Activated naive CD8-positive, alpha-beta T cell treated with anti-CD3 and anti-CD28 coated beads, Interleukin-2, amount 10 ng/mL, durations not matched to agents 7 days and 5 days (primary cell): Measurements from ENCODE around the gene ASB14. TPM values are rescaled to one million over a fixed set of nuclear protein-coding genes. Genes with fewer than 3 reads are reported as not detected.

Source experiments
- ATAC-seq: fragments of 150-1000 bp; cut with Tn5 transposase; one replicate; pipeline ENCODE4 v1.10.0; 2021; ENCODE audit warnings: low read depth, moderate library complexity
- POLR2A ChIA-PET: fragments of 350-600 bp; sonication (Branson Sonifier 250); formaldehyde crosslinking; loops from one replicate; lab custom pipeline; 2021; ENCODE audit warnings: antibody characterized with exemption; lab: Charles Lee
- DNase-seq: peaks from one replicate; pipeline ENCODE4 v3.0.0; 2021
- H3K27ac Mint-ChIP-seq: one replicate; pipeline ENCODE4 v1.8.0; 2022; ENCODE audit warnings: mild to moderate bottlenecking, mixed read lengths
- H3K27me3 Mint-ChIP-seq: one replicate; pipeline ENCODE4 v1.8.0; 2022; ENCODE audit warnings: mild to moderate bottlenecking, moderate library complexity, mixed read lengths
- H3K36me3 Mint-ChIP-seq: one replicate; pipeline ENCODE4 v1.8.0; 2021; ENCODE audit warnings: mild to moderate bottlenecking, mixed read lengths
- H3K4me1 Mint-ChIP-seq: one replicate; pipeline ENCODE4 v1.8.0; 2021; ENCODE audit warnings: mixed read lengths
- H3K4me3 Mint-ChIP-seq: one replicate; pipeline ENCODE4 v1.8.0; 2022; ENCODE audit warnings: mild to moderate bottlenecking, moderate library complexity, mixed read lengths
- H3K9me3 Mint-ChIP-seq: one replicate; pipeline ENCODE4 v1.8.0; 2021; ENCODE audit warnings: mixed read lengths
- total RNA-seq, 2 experiments: library from RNA; stranded (reverse); gene quantifications; one replicate each; pipeline ENCODE4 v1.2.3, GENCODE V29; 2021

The ASB14 gene
- total RNA-seq, 2 experiments from 2014 or later: not detected

- Mint-ChIP-seq H3K36me3 (no peaks in the 10 kb centered on the region), H3K27ac (no peak overlapping the region), H3K9me3 (no peaks in the 10 kb centered on the region), H3K4me3 (no peak overlapping the region), H3K4me1 (no peaks in the 10 kb centered on the region), H3K27me3 (peaks cover 9% of the 10 kb centered on the region)
- ATAC-seq (no peak), DNase-seq (no peak)
- POLR2A ChIA-PET: no interaction called here
Observed at GRCh38 chr3:57287205-57287604, 5.3 kb downstream of the ASB14 start.

GRCh38 chr3:57283334-57283733, 9.2 kb downstream of the ASB14 start:
- H3K4me1 Mint-ChIP-seq: no peaks in the 10 kb centered on the region
- H3K27ac Mint-ChIP-seq: no peak overlapping the region
- peaks cover 4% of the 10 kb centered on the region for H3K36me3 Mint-ChIP-seq
- H3K9me3 Mint-ChIP-seq: no peaks in the 10 kb centered on the region
- DNase-seq (no peak), ATAC-seq (no peak)
- no peaks in the 10 kb centered on the region for H3K27me3 Mint-ChIP-seq
- POLR2A ChIA-PET: no interaction called here
- H3K4me3 Mint-ChIP-seq: no peak overlapping the region

- H3K9me3 Mint-ChIP-seq: no peaks in the 10 kb centered on the region
- H3K27me3 Mint-ChIP-seq: no peaks in the 10 kb centered on the region
- H3K36me3 Mint-ChIP-seq: peaks cover 8% of the 10 kb centered on the region
- H3K4me1 Mint-ChIP-seq: no peaks in the 10 kb centered on the region
- POLR2A ChIA-PET: no interaction called here
- ATAC-seq (no peak), DNase-seq (no peak)
- no peak overlapping the region for H3K27ac Mint-ChIP-seq
- H3K4me3 Mint-ChIP-seq: no peak overlapping the region
Observed at GRCh38 chr3:57281715-57282114, 10.8 kb downstream of the ASB14 start.

GRCh38 chr3:57279685-57280084, 12.8 kb downstream of the ASB14 start:
- no peaks in the 10 kb centered on the region for H3K9me3 Mint-ChIP-seq
- POLR2A ChIA-PET: no interaction called here
- no peaks in the 10 kb centered on the region for H3K4me1 Mint-ChIP-seq
- H3K36me3 Mint-ChIP-seq: peaks cover 12% of the 10 kb centered on the region
- H3K27ac Mint-ChIP-seq: no peak overlapping the region
- no peak overlapping the region for H3K4me3 Mint-ChIP-seq
- no peaks in the 10 kb centered on the region for H3K27me3 Mint-ChIP-seq
- no peak for DNase-seq
- ATAC-seq: no peak

- no peak for DNase-seq
- Mint-ChIP-seq H3K36me3 (peaks cover 17% of the 10 kb centered on the region), H3K4me3 (no peak overlapping the region), H3K27me3 (no peaks in the 10 kb centered on the region), H3K27ac (no peak overlapping the region), H3K9me3 (no peaks in the 10 kb centered on the region), H3K4me1 (no peaks in the 10 kb centered on the region)
- no peak for ATAC-seq
- POLR2A ChIA-PET: no interaction called here
Observed at GRCh38 chr3:57278237-57278636, 14.2 kb downstream of the ASB14 start.

- POLR2A ChIA-PET: no interaction called here
- DNase-seq (no peak), ATAC-seq (no peak)
- Mint-ChIP-seq H3K9me3 (no peaks in the 10 kb centered on the region), H3K27me3 (no peaks in the 10 kb centered on the region), H3K4me1 (no peaks in the 10 kb centered on the region), H3K36me3 (peaks cover 25% of the 10 kb centered on the region), H3K27ac (no peak overlapping the region), H3K4me3 (no peak overlapping the region)
Observed at GRCh38 chr3:57275393-57275792, 17.1 kb downstream of the ASB14 start.

GRCh38 chr3:57274845-57275244, 17.6 kb downstream of the ASB14 start:
- Mint-ChIP-seq H3K4me1 (no peaks in the 10 kb centered on the region), H3K4me3 (no peak overlapping the region), H3K9me3 (no peaks in the 10 kb centered on the region), H3K27ac (no peak overlapping the region), H3K36me3 (peaks cover 27% of the 10 kb centered on the region), H3K27me3 (no peaks in the 10 kb centered on the region)
- POLR2A ChIA-PET: no interaction called here
- ATAC-seq (no peak), DNase-seq (no peak)

GRCh38 chr3:57268416-57268815, 24.1 kb downstream of the ASB14 start:
- no peaks in the 10 kb centered on the region for H3K4me1 Mint-ChIP-seq
- peaks cover 3% of the 10 kb centered on the region for H3K9me3 Mint-ChIP-seq
- no peak overlapping the region for H3K27ac Mint-ChIP-seq
- DNase-seq (no peak), ATAC-seq (no peak)
- peaks cover 60% of the 10 kb centered on the region for H3K36me3 Mint-ChIP-seq
- no peak overlapping the region for H3K4me3 Mint-ChIP-seq
- no peaks in the 10 kb centered on the region for H3K27me3 Mint-ChIP-seq
- POLR2A ChIA-PET: no interaction called here

GRCh38 chr3:57261929-57262328, 30.6 kb downstream of the ASB14 start:
- Mint-ChIP-seq H3K4me1 (no peaks in the 10 kb centered on the region), H3K36me3 (peaks cover 63% of the 10 kb centered on the region), H3K27me3 (no peaks in the 10 kb centered on the region), H3K4me3 (no peak overlapping the region), H3K9me3 (peaks cover 7% of the 10 kb centered on the region), H3K27ac (no peak overlapping the region)
- POLR2A ChIA-PET: no interaction called here
- no peak for ATAC-seq
- no peak for DNase-seq

- Mint-ChIP-seq H3K4me1 (no peaks in the 10 kb centered on the region), H3K27ac (no peak overlapping the region), H3K9me3 (peaks cover 7% of the 10 kb centered on the region), H3K4me3 (no peak overlapping the region), H3K36me3 (peaks cover 56% of the 10 kb centered on the region), H3K27me3 (no peaks in the 10 kb centered on the region)
- no peak for ATAC-seq
- DNase-seq: no peak
- POLR2A ChIA-PET: no interaction called here
Observed at GRCh38 chr3:57261119-57261518, 31.4 kb downstream of the ASB14 start.

GRCh38 chr3:57257678-57258077, 34.8 kb downstream of the ASB14 start:
- H3K36me3 Mint-ChIP-seq: peaks cover 31% of the 10 kb centered on the region
- POLR2A ChIA-PET: no interaction called here

GRCh38 chr3:57256844-57257243, 35.6 kb downstream of the ASB14 start:
- Mint-ChIP-seq H3K4me1 (peaks cover 2% of the 10 kb centered on the region), H3K27ac (no peak overlapping the region), H3K27me3 (no peaks in the 10 kb centered on the region), H3K9me3 (no peaks in the 10 kb centered on the region), H3K36me3 (peaks cover 27% of the 10 kb centered on the region), H3K4me3 (no peak overlapping the region)
- DNase-seq (no peak), ATAC-seq (no peak)
- POLR2A ChIA-PET: no interaction called here

More at GRCh38 chr3:57257678-57258077, 34.8 kb downstream of the ASB14 start:
- Mint-ChIP-seq H3K9me3 (peaks cover 2% of the 10 kb centered on the region), H3K27ac (no peak overlapping the region), H3K27me3 (no peaks in the 10 kb centered on the region), H3K4me1 (peaks cover 2% of the 10 kb centered on the region), H3K4me3 (no peak overlapping the region)
- DNase-seq (no peak), ATAC-seq (no peak)

GRCh38 chr3:57252404-57252803, 40.1 kb downstream of the ASB14 start:
- peaks cover 2% of the 10 kb centered on the region for H3K4me1 Mint-ChIP-seq
- POLR2A ChIA-PET: no interaction called here
- peaks cover 14% of the 10 kb centered on the region for H3K36me3 Mint-ChIP-seq
- H3K27me3 Mint-ChIP-seq: no peaks in the 10 kb centered on the region
- ATAC-seq (no peak), DNase-seq (no peak)
- H3K4me3 Mint-ChIP-seq: no peak overlapping the region
- H3K27ac Mint-ChIP-seq: no peak overlapping the region
- H3K9me3 Mint-ChIP-seq: no peaks in the 10 kb centered on the region

- no peaks in the 10 kb centered on the region for H3K4me1 Mint-ChIP-seq
- ATAC-seq (no peak), DNase-seq (no peak)
- peaks cover 34% of the 10 kb centered on the region for H3K36me3 Mint-ChIP-seq
- H3K9me3 Mint-ChIP-seq: no peaks in the 10 kb centered on the region
- POLR2A ChIA-PET: no interaction called here
- no peak overlapping the region for H3K4me3 Mint-ChIP-seq
- no peak overlapping the region for H3K27ac Mint-ChIP-seq
- no peaks in the 10 kb centered on the region for H3K27me3 Mint-ChIP-seq
Observed at GRCh38 chr3:57244946-57245345, 47.5 kb downstream of the ASB14 start.
